IPS-NIHi7 (cell line): ENCODE results near the gene ADGRB2.

ENCODE experiments used
- DNase-seq: peaks from one replicate; pipeline ENCODE4 v3.0.0; 2012; ENCODE audit warnings: mixed read lengths; ENCODE audit errors: extremely low spot score

The ADGRB2 gene

DNA sequence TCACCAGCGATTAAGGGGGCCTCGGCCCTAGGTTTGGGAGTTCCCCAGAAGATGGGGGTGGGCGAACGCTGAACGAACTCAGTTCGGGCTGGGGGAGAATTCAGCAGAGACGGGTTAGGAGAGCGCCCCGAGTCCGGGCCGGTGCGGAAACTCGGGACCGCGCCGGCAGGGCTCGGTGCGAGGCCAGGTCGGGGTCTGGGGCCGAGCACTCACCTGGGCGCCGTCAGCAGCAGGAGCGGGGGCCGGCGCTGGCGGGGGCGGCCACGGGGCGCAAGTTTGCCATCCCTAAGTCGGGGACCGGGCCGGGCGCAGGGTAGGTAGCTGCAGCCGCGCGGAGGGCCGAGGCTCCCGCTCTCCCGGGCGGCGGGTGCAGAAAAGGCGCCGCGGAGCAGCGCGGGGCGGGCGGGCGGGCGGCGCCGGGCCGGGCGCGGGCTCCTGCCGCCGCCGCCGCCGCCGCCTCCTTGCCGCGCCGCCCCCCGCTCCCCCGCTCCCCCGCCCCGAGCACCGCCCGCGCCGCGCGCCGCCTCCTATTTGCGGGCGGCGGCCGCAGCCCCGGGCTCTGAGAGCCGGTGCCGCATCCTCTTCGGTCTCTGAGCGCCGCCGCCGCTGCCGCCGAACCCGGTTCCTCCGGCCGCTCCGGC lies 349 bp downstream of the ADGRB2 start:
- DNase-seq, result no peak

- peak; percentile 84 for DNase-seq
These were observed 1.1 kb downstream of the ADGRB2 start for GRCh38 chr1:31762726-31763670.

DNA sequence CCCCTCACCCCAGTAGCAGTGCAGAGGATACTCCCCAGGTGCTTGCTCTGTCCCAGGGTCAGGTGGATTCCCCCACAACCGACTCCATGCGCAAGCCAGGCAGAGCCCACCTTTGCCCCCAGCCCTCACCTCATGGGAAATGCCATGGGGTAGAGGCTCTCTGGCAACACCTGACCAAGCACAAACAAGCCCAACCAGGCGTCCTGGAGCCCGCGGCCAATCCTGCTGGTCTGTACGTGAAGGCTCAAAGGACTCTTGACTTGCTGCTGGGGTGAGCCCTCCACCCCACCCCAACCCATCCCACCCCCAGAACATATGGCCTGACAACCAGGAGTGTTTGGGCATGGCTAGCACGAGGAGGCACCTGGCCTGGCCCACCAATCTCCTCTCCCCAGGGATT lies 1.8 kb downstream of the ADGRB2 start:
- DNase-seq, result no peak

DNA sequence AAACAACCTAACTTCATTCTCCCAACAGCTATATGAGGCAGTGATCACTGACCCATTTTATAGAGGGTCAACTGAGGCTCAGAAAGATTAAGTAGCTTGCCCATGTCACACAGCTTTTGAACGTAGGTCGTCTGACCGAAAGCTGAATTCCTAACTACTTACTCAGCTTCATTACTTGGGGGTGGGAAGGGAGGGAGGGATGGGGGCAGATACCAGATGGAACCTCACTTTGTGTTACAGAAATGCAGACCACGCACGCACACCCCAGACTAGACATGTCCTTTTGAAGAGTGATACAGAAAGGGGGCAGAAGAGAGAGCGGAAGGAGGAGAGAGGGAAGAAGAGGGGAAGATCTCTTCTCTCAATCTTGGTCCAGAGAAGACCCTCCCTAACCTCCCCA lies 2.3 kb downstream of the ADGRB2 start:
- no peak for DNase-seq

DNA sequence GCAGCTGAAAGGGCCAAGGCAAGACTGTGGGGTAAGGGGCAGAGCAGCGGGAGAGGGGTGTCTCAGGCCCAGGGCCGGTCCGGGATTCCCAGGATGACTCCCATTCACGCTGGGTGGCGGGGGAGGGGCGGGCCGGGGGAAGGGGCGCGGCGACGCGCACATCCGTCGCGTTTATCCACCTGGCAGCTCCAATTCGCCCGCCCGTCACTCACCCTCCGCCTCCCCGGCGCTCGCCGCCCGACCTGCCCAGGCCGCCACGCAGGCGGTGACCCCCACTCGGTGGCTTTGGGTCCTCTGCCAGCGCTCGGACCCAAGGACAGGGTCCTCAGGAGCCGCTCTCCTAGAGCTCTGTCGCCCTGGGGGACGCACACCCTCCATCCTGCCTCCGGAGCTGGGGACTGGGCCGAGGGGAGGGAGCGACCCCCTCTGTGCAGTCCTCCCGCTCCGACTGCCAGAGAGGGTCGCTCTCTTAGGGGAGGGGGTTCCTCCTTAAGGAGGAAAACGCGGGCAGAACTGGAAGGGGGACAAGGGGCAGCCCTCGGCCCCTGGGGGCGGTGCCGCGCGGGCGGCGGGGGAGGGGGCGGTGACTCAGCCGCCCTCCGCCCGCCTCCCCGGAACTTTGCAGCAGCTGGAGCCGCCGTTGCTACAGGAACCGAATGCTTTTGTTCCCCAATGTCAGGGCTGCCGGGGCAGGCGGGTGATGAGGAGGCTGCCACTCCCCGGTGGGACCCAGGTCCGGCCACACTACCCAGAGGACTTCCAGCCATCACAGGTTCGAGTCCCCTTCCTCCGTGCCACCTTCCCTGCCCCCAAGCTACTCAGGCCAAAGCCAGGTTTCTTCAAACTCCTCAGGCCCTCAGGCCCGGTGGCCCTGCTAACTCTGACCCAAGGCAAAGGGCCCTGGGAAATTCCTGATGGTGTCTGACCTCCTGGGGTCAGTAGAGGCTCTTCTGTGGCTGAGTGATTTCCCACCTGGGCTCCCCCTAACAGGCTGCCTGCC lies 3.4 kb downstream of the ADGRB2 start:
- peak; percentile 76 for DNase-seq

- DNase-seq, result no peak
These were observed 4.7 kb downstream of the ADGRB2 start for GRCh38 chr1:31759298-31760023.

DNA sequence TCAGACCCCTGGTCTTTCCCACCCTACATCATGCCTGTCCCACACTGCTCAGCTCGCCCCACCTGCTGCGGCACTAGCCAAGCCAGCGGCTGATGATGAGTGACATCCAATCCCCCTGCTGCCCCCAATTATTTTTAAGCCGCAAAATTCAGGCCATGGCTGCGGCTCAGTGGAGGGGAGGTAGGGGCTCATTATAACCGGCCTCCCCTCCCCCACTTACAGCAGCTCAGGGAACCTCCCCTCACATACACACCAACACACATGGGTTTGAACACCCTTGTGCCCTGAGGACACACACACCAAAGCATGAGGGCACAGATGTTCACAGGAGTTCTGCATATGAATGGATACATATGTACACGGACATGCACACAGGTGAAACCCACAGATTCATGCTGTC lies 5.3 kb downstream of the ADGRB2 start:
- DNase-seq, result no peak

DNA sequence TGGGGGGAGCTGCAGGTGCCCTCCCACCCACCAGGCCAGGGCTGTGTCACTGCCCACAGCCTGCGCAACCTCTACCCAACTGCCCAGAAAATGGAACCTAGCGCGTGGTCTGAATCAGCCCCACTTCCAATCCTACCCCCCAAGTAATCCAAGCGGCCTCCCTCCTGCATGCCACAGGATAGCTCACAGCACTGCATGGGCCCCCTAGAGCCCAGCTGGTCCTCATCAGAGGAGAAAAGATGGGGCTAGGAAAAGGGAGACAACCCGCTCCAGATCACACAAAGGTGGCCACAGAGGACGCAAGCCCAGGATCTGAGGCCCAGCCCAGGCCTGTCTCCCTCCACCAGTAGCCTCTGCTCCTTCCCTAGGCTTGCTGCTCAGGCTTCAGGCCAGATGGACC lies 6.2 kb downstream of the ADGRB2 start:
- no peak for DNase-seq

- no peak for DNase-seq
These were observed 6.9 kb downstream of the ADGRB2 start for GRCh38 chr1:31757204-31757679.

- no peak for DNase-seq
These were observed 7.6 kb downstream of the ADGRB2 start for GRCh38 chr1:31756578-31756977.

DNA sequence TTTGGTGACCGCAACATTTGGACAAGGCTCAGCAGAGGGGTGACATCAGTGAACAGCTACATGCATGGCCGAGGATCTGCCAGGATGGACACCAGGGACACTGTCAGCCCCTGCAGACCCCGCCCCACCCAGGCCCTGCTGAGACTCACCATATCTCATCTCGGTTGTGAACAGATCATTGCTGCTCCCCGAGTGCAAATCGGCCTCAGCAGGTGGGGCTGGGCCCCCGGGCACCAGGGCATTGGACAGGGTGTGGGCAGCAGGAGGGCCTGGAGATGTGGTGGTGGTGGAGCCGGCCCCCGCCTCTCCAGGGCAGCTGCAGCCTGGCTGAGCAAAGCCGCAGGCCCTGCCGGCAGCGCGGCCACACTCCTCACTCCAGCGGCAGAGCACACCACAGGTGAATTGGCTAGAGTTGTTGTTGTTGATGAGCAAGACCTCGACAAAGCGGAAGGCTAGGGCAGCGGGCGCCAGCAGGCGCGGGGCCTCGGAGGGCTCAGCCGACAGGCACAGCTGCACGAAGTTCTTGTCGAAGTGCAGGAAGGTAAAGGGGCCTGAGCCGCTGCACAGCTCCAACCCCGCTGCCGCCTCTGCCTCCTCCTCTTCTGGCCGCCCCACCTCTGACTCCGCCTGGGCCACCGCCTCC lies 8.2 kb downstream of the ADGRB2 start:
- no peak for DNase-seq

DNA sequence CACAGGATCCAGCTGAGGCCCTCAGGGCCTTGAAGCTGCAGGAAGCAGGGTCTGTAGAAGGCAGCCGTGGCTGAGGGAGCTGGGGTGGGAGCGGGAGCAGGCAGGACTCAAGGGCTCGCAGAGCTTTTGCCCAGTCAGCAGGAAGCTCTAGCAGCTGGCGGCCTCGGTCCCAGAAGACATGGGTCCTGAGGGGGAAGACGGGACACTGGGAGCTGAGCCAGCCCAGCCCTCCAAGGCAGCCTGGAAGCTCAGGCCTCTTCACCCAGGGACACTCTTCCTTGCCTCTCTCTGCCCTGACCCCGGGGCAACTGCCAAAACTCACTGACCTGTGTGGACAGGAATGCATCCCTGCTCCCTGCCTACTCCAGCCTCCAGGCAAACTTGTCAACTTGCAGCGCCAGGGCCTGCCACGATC lies 8.9 kb downstream of the ADGRB2 start:
- DNase-seq, result no peak

DNA sequence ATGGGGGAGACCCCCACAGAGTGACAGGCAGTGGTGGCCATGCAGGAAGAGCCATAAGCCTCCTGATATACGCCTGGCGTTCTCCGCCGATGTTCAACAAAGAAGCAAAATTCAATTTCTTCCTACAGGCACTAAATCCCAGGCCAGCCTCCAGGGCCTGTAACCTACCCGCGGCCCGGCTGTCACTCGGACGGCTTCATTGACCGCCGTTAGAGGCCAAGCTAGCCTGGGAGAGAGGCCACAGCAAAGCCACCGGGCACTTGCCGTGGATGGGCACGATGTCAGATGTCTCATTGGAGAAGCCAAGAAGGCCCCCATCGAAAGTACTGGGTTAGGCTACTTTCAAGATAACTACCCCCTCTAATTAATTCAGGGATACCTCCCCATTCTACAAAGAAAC lies 9.7 kb downstream of the ADGRB2 start:
- no peak for DNase-seq

DNA sequence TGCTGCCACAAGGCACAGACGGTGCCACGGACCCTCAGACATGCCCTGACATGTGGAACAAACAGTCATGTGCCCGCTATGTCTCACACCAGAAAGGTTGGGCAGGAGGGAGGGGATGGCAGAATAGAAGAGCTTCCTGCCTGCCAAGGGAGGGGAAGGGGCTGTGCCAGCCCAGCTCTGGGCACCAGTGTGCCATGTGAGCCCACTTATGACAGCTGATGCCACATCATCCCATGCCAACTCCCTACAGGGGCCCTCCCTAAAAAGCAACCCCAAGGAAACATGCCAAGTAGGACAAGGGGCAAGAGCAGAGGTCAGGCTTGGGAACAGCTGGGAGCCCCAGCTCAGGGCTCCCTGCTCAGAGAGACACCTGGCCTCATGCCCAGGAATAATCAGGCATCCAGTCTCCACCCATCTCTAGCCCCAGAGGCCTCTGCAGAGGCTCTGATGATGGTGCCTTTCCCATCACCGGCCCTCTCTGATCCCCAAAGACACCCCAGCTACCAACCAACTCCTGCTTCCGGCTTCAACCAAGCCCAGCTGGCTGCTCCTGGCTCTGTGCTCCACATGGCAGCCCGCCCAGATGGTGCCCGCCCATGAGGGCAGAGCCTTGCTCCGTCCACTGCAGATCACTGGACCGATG lies 10.3 kb downstream of the ADGRB2 start:
- DNase-seq, result no peak

DNA sequence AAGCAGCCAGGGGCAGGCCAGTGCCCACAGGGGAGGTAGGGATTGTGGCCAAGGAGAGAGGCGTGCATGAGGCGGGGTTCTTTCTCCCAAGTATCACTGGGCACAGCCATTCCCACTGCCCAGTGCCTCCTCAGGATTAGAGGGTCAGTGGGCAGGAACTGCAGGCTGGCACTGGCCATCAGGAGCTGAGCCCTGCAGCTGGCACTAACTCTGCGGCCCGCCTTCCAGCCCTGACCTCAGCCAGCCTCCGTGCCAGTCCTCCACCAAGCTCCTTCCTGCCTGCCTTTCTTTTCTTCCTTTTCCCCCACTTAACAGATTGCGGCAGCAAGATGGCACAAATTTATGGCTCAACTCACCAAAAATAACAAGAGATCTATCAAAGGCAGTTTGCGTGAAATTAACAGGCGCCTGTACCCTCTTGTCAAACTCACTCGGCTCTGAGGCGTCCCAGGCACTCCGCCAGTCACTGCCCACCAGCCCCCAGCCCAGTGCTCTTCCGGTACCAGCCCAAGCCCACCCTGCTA lies 11.1 kb downstream of the ADGRB2 start:
- no peak for DNase-seq

GRCh38 chr1:31752258-31752657 lies 11.9 kb downstream of the ADGRB2 start:
- DNase-seq, result no peak

GRCh38 chr1:31751822-31752241 lies 12.3 kb downstream of the ADGRB2 start:
- DNase-seq, result no peak

DNA sequence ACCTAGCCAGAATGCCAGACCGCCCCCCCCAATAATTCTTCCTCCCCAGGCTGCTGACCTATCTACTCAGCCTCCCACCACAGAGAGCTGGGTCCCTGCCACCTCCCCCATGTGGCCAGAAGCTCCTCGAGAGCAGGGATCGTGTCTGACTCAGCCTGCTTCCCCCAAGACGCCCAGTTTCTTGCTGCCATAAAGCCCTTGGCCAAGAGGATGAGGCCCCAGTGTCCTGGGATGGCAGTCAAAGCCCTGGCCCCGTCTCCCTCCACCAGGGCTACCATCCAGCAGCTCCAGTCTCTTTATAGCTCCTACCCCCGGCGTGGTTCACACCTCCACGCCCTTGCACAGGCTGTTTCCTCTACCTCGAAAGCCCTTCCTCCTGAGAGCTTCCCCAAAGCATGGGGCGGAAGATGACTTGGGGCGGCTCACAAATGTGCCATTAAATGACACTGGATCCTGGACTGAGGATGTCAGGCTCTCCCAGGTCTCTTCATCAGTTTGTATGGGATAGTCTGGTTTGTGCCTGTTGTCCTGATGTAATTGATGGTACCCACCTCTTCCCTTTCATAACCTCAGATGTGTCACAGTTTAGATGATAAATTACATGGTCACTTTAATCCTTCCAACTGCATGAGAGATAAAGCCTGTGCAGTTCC lies 13.2 kb downstream of the ADGRB2 start:
- DNase-seq, result no peak
